IMR-90 (cell line): Measurements from ENCODE around the gene ERAP2. TPM values are rescaled to one million over a fixed set of nuclear protein-coding genes. Genes with fewer than 3 reads are reported as not detected.

Source experiments
- ATAC-seq: fragments of 200-7000 bp; cut with Tn5 transposase; 2 replicates; pipeline ENCODE4 v1.9.1; 2020; ENCODE audit warnings: low read depth, mild to moderate bottlenecking, moderate library complexity
- BruUV-seq: library from RNA; stranded (reverse); fragments of 400-500 nt; replicated peaks from 2 replicates; lab custom pipeline; 2021; lab: Mats Ljungman, UMichigan
- CTCF ChIA-PET: fragments of 300-600 bp; formaldehyde crosslinking; extraction: SDS; loops from one replicate; lab custom pipeline; 2021; ENCODE audit warnings: antibody characterized with exemption; lab: Yijun Ruan, JAX
- POLR2A ChIA-PET: fragments of 300-600 bp; sonication (Branson Sonifier 250); formaldehyde crosslinking; loops from one replicate; lab custom pipeline; 2022; ENCODE audit warnings: antibody characterized with exemption; ENCODE audit not compliant: unreplicated experiment; lab: Charles Lee
- DNase-seq: peaks from one replicate; pipeline ENCODE4 v3.0.0; 2013
- H2AFZ ChIP-seq: replicated peaks from 2 replicates; pipeline ENCODE3; 2013; ENCODE audit warnings: low read length, mild to moderate bottlenecking; ENCODE audit not compliant: poor library complexity
- H2AK5ac ChIP-seq: 2 replicates; pipeline ENCODE4 v1.6.1; 2013; ENCODE audit warnings: low read depth, low read length, inconsistent platforms
- H2AK9ac ChIP-seq: replicated peaks from 2 replicates; pipeline ENCODE3; 2013; ENCODE audit warnings: mild to moderate bottlenecking, low read depth, low read length, moderate library complexity; ENCODE audit not compliant: poor library complexity
- H2BK120ac ChIP-seq: 2 replicates; pipeline ENCODE4 v1.6.1; 2013; ENCODE audit warnings: low read depth, low read length, inconsistent platforms
- H2BK15ac ChIP-seq: 3 replicates; pipeline ENCODE4 v1.6.1; 2013; ENCODE audit warnings: low read depth, low read length, inconsistent platforms
- H2BK20ac ChIP-seq: 2 replicates; pipeline ENCODE4 v1.6.1; 2013; ENCODE audit warnings: low read depth, mild to moderate bottlenecking, inconsistent platforms, low read length, moderate library complexity
- H2BK5ac ChIP-seq: 2 replicates; pipeline ENCODE4 v1.6.1; 2013; ENCODE audit warnings: mild to moderate bottlenecking, low read depth, low read length, inconsistent platforms; ENCODE audit not compliant: poor library complexity, severe bottlenecking
- H3K14ac ChIP-seq: replicated peaks from 2 replicates; pipeline ENCODE4 v1.6.1; 2013; ENCODE audit warnings: low read depth, low read length, inconsistent platforms
- H3K18ac ChIP-seq: 2 replicates; pipeline ENCODE4 v1.6.1; 2013; ENCODE audit warnings: low read depth, low read length, control low read depth
- H3K23ac ChIP-seq: 2 replicates; pipeline ENCODE4 v1.6.1; 2013; ENCODE audit warnings: low read depth, low read length, inconsistent platforms
- H3K27ac ChIP-seq: 2 replicates; pipeline ENCODE4 v1.5.1; 2013; ENCODE audit warnings: mild to moderate bottlenecking, control low read depth, low read length; ENCODE audit not compliant: insufficient read depth
- H3K27me3 ChIP-seq: 2 replicates; pipeline ENCODE4 v1.6.1; 2013; ENCODE audit warnings: low read length; ENCODE audit not compliant: control insufficient read depth, insufficient read depth
- H3K36me3 ChIP-seq: 2 replicates; pipeline ENCODE4 v1.6.1; 2013; ENCODE audit warnings: low read length, mixed read lengths; ENCODE audit not compliant: control insufficient read depth, insufficient read depth
- H3K4ac ChIP-seq: 2 replicates; pipeline ENCODE4 v1.6.1; 2013; ENCODE audit warnings: low read depth, low read length, inconsistent platforms
- H3K4me1 ChIP-seq: 2 replicates; pipeline ENCODE4 v1.6.1; 2013; ENCODE audit warnings: low read length, mixed read lengths; ENCODE audit not compliant: control insufficient read depth, insufficient read depth
- H3K4me2 ChIP-seq: 2 replicates; pipeline ENCODE4 v1.6.1; 2013; ENCODE audit warnings: low read depth, mild to moderate bottlenecking, control low read depth, low read length, moderate library complexity
- H3K4me3 ChIP-seq: 2 replicates; pipeline ENCODE4 v1.5.1; 2013; ENCODE audit warnings: low read depth, mild to moderate bottlenecking, control low read depth, low read length, moderate library complexity; ENCODE audit not compliant: insufficient read depth
- H3K56ac ChIP-seq: 2 replicates; pipeline ENCODE4 v1.6.1; 2013; ENCODE audit warnings: low read length, inconsistent platforms; ENCODE audit not compliant: insufficient read depth; ENCODE audit errors: extremely low read depth
- H3K79me1 ChIP-seq, 2 experiments: 2 replicates each; pipeline ENCODE4 v1.6.1; 2013; ENCODE audit warnings: low read length in 2 of 2, inconsistent platforms in 1 of 2, low read depth in 1 of 2
- H3K9ac ChIP-seq: 2 replicates; pipeline ENCODE4 v1.6.1; 2013; ENCODE audit warnings: low read depth, low read length, control low read depth
- H3K9me1 ChIP-seq: 2 replicates; pipeline ENCODE4 v1.6.1; 2013; ENCODE audit warnings: low read length, inconsistent platforms; ENCODE audit not compliant: insufficient read depth
- H3K9me3 ChIP-seq: 2 replicates; pipeline ENCODE4 v1.6.1; 2013; ENCODE audit warnings: low read length; ENCODE audit not compliant: control insufficient read depth, insufficient read depth
- H4K20me1 ChIP-seq: 2 replicates; pipeline ENCODE4 v1.6.1; 2013; ENCODE audit warnings: low read length, inconsistent platforms; ENCODE audit not compliant: insufficient read depth
- H4K5ac ChIP-seq: 2 replicates; pipeline ENCODE4 v1.6.1; 2013; ENCODE audit warnings: mild to moderate bottlenecking, low read depth, low read length, control low read depth
- H4K8ac ChIP-seq, 2 experiments: 2 replicates each; pipeline ENCODE4 v1.6.1; 2013; ENCODE audit warnings: low read depth in 2 of 2, low read length in 2 of 2, control low read depth in 1 of 2, inconsistent platforms in 1 of 2
- H4K91ac ChIP-seq: 2 replicates; pipeline ENCODE4 v1.6.1; 2013; ENCODE audit warnings: low read depth, low read length, inconsistent platforms; ENCODE audit not compliant: insufficient read depth
- BHLHE40 ChIP-seq: fragments of 150-350 bp; IDR thresholded peaks from 2 replicates; pipeline ENCODE4 v1.6.1; 2016; ENCODE audit warnings: mild to moderate bottlenecking, low read depth, low read length
- CEBPB ChIP-seq: IDR thresholded peaks from 2 replicates; pipeline ENCODE4 v1.6.1; 2012; ENCODE audit warnings: low read depth, low read length, improper control_type of control experiment
- CHD1 ChIP-seq: IDR thresholded peaks from 2 replicates; pipeline ENCODE4 v1.6.1; 2012; ENCODE audit warnings: low read depth, low read length, improper control_type of control experiment
- CTCF ChIP-seq: conservative IDR thresholded peaks from 2 replicates; pipeline ENCODE4 v1.5.1; 2012; ENCODE audit warnings: mild to moderate bottlenecking, low read depth, low read length, improper control_type of control experiment
- MAFK ChIP-seq: IDR thresholded peaks from 2 replicates; pipeline ENCODE4 v1.6.1; 2012; ENCODE audit warnings: low read depth, low read length, improper control_type of control experiment
- MAZ ChIP-seq: IDR thresholded peaks from 2 replicates; pipeline ENCODE4 v1.6.1; 2012; ENCODE audit warnings: low read depth, mild to moderate bottlenecking, low read length, improper control_type of control experiment, moderate library complexity, borderline replicate concordance
- POLR2A ChIP-seq: IDR thresholded peaks from 2 replicates; pipeline ENCODE4 v1.6.1; 2012; ENCODE audit warnings: mild to moderate bottlenecking, low read depth, low read length
- RCOR1 ChIP-seq: IDR thresholded peaks from 2 replicates; pipeline ENCODE4 v1.6.1; 2012; ENCODE audit warnings: mild to moderate bottlenecking, low read length, improper control_type of control experiment; ENCODE audit not compliant: insufficient replicate concordance
- WGBS, 2 experiments: methylation state at CpG; one replicate each; pipeline versions ENCODE4 v1.1.5 to v1.1.7; 2013; ENCODE audit warnings: missing lambda C conversion rate in 2 of 2; ENCODE audit not compliant: insufficient read length in 1 of 2; ENCODE audit errors: extremely low coverage in 2 of 2; 5-methylcytosine and 5-hydroxymethylcytosine counted together
- dilution Hi-C: fragments of 300-500 bp; cut with HindIII; formaldehyde crosslinking; loops from one replicate; pipeline ENCODE4 v1.14.3; 2018; ENCODE audit warnings: low sequenced_read_pairs; ENCODE audit not compliant: unreplicated experiment
- in situ Hi-C: fragments of 300-500 bp; cut with MboI; formaldehyde crosslinking; loops from 3 replicates; pipeline ENCODE4 v1.14.3; 2019; ENCODE audit warnings: low sequenced_read_pairs, inconsistent platforms, mixed read lengths
- intact Hi-C: fragments of 100-400 bp; cut with micrococcal nuclease; formaldehyde crosslinking; loops from 2 replicates; pipeline ENCODE4 v1.10.0; 2022
- polyA plus RNA-seq, 3 experiments: library from polyadenylated mRNA; depleted of rRNA; stranded (reverse); fragments of >200 nt; gene quantifications; 2 replicates each; pipeline ENCODE4 v1.2.3, GENCODE V29; 2012; ENCODE audit warnings: low replicate concordance in 1 of 3
- total RNA-seq: library from RNA; depleted of rRNA; stranded (reverse); fragments of >200 nt; gene quantifications from 2 replicates; pipeline ENCODE4 v1.2.3, GENCODE V29; 2012
- TF ChIP-seq, protein P1 (sequence below): fragments of 150-350 bp; IDR thresholded peaks from 2 replicates; pipeline ENCODE4 v1.6.1; 2016; ENCODE audit warnings: low read depth, mild to moderate bottlenecking, low read length, moderate library complexity, borderline replicate concordance

Gene ERAP2
- total and polyA plus RNA-seq, 2 of the 4 experiments (the other 2 are of a cell fraction): 10.6 to 21.3 TPM

GRCh38 chr5:96904054-96904931 lies 28.0 kb downstream of the ERAP2 start:
- Histone ChIP-seq H2BK15ac (no peak overlapping the region), H3K9me1 (no peaks in the 10 kb centered on the region), H3K27ac (no peak overlapping the region), H3K4me1 (no peaks in the 10 kb centered on the region), H3K56ac (no peak overlapping the region), H3K36me3 (no peaks in the 10 kb centered on the region), H3K18ac (peak overlapping the region; percentile 69; the same call in 1 of the 2 replicates), H2AK5ac (no peak overlapping the region), H2BK5ac (no peak overlapping the region), H2AFZ (no peak overlapping the region), H4K91ac (no peak overlapping the region), H2BK20ac (no peak overlapping the region), H4K8ac (no peak overlapping the region; a peak in 1 of 4 replicates), H3K79me1 (no peaks in the 10 kb centered on the region), H2AK9ac (no peak overlapping the region), H3K4ac (no peak overlapping the region), H3K4me3 (no peak overlapping the region), H3K14ac (no peak overlapping the region), H3K23ac (no peak overlapping the region), H3K27me3 (no peaks in the 10 kb centered on the region), H2BK120ac (no peak overlapping the region), H4K20me1 (no peaks in the 10 kb centered on the region), H3K9ac (no peak overlapping the region), H4K5ac (no peak overlapping the region), H3K4me2 (no peak overlapping the region), H3K9me3 (no peaks in the 10 kb centered on the region)
- peak; percentile 77 for ATAC-seq
- no CpG with 5 or more reads among the region's 3 CpGs for WGBS, 2 experiments
- CTCF ChIA-PET: no interaction called here
- in situ Hi-C loops: no loop called here
- dilution Hi-C loops: no loop called here
- DNase-seq: peak; percentile 59
- POLR2A ChIA-PET: no interaction called here
- no peak for TF ChIP-seq MAZ
- TF ChIP-seq POLR2A: no peak
- TF ChIP-seq CHD1: no peak
- TF ChIP-seq, protein P1, sequence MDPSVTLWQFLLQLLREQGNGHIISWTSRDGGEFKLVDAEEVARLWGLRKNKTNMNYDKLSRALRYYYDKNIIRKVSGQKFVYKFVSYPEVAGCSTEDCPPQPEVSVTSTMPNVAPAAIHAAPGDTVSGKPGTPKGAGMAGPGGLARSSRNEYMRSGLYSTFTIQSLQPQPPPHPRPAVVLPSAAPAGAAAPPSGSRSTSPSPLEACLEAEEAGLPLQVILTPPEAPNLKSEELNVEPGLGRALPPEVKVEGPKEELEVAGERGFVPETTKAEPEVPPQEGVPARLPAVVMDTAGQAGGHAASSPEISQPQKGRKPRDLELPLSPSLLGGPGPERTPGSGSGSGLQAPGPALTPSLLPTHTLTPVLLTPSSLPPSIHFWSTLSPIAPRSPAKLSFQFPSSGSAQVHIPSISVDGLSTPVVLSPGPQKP: no peak
- no peak for TF ChIP-seq CTCF
- TF ChIP-seq MAFK: no peak
- TF ChIP-seq CEBPB: no peak
- no peak for TF ChIP-seq BHLHE40
- TF ChIP-seq RCOR1: no peak
- BruUV-seq: no TSS peak
- intact Hi-C loops: no loop called here
